GM18520 (cell line): ENCODE data around the gene GRK1.
"Not testable (repeated sequence)": the region's sequence is repeated elsewhere in the genome, so short reads cannot be mapped to it uniquely, and the experiment has no call there.

Experiments used
- ATAC-seq: cut with Tn5 transposase; IDR thresholded peaks from one replicate; pipeline ENCODE4 v1.9.1; 2021; ENCODE audit not compliant: unreplicated experiment

The GRK1 gene

GRCh38 chr13:113742445-113743120, 75.6 kb downstream of the GRK1 start:
- no peak for ATAC-seq

- ATAC-seq: no peak
Observed at GRCh38 chr13:113743366-113744195, 76.6 kb downstream of the GRK1 start.

GRCh38 chr13:113744197-113745000, 77.4 kb downstream of the GRK1 start:
- ATAC-seq: no peak

GRCh38 chr13:113745059-113745458, 78.0 kb downstream of the GRK1 start:
- ATAC-seq: no peak

- ATAC-seq: not testable (repeated sequence)
Observed at GRCh38 chr13:113745500-113746142, 78.6 kb downstream of the GRK1 start.

GRCh38 chr13:113746143-113746525, 79.1 kb downstream of the GRK1 start:
- ATAC-seq: no peak

- ATAC-seq: no peak
Observed at GRCh38 chr13:113746671-113747070, 79.7 kb downstream of the GRK1 start.

- no peak for ATAC-seq
Observed at GRCh38 chr13:113747291-113747833, 80.3 kb downstream of the GRK1 start.

- no peak for ATAC-seq
Observed at GRCh38 chr13:113748101-113748861, 81.3 kb downstream of the GRK1 start.

- no peak for ATAC-seq
Observed at GRCh38 chr13:113748862-113749451, 81.9 kb downstream of the GRK1 start.

GRCh38 chr13:113749507-113749906, 82.5 kb downstream of the GRK1 start:
- ATAC-seq: no peak

GRCh38 chr13:113749967-113750366, 82.9 kb downstream of the GRK1 start:
- ATAC-seq: no peak

- no peak for ATAC-seq
Observed at GRCh38 chr13:113750554-113751399, 83.8 kb downstream of the GRK1 start.

GRCh38 chr13:113751491-113751890, 84.5 kb downstream of the GRK1 start:
- ATAC-seq: no peak

- ATAC-seq: not testable (repeated sequence)
Observed at GRCh38 chr13:113752211-113752986, 85.4 kb downstream of the GRK1 start.

GRCh38 chr13:113753171-113753570, 86.2 kb downstream of the GRK1 start:
- ATAC-seq: no peak

GRCh38 chr13:113754242-113754641, 87.2 kb downstream of the GRK1 start:
- no peak for ATAC-seq

GRCh38 chr13:113754691-113755090, 87.7 kb downstream of the GRK1 start:
- ATAC-seq: no peak
